ENCODE data around the gene CABS1. TPM values are rescaled to one million over a fixed set of nuclear protein-coding genes. Genes with fewer than 3 reads are reported as not detected.

Gene CABS1
- total and polyA plus RNA-seq, 3 donors from 2014 or later = 17.3 to 80.1 (median 66.2) TPM

DNA sequence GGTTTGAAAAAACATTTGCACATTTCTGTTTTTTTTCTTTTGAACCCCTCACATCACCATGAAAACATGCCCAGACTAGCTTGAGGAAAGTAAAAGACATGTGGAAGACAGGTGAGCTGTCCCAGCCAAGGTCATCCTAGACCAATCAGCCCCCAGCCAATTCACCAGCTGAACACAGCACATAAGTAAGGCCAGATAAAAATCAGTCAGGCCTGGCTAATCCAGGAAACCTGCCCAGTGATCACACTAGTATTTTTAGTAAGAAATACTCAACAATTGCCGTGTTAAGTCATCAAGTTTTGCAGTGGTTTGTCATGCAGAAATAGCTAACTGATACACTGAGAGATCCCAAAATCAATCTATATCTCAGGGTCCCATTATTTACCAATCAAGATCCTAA is 21.4 kb downstream of the CABS1 start:
- TF ChIP-seq POLR2A (IDR thresholded peaks at IDR 0.05) = no peak
- TF ChIP-seq, protein P1, sequence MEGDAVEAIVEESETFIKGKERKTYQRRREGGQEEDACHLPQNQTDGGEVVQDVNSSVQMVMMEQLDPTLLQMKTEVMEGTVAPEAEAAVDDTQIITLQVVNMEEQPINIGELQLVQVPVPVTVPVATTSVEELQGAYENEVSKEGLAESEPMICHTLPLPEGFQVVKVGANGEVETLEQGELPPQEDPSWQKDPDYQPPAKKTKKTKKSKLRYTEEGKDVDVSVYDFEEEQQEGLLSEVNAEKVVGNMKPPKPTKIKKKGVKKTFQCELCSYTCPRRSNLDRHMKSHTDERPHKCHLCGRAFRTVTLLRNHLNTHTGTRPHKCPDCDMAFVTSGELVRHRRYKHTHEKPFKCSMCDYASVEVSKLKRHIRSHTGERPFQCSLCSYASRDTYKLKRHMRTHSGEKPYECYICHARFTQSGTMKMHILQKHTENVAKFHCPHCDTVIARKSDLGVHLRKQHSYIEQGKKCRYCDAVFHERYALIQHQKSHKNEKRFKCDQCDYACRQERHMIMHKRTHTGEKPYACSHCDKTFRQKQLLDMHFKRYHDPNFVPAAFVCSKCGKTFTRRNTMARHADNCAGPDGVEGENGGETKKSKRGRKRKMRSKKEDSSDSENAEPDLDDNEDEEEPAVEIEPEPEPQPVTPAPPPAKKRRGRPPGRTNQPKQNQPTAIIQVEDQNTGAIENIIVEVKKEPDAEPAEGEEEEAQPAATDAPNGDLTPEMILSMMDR (IDR thresholded peaks at IDR 0.05) = no peak
- Histone ChIP-seq H3K27ac (no peak overlapping the region), H3K36me3 (ENCODE audit: low read depth, missing control alignments) (no peaks in the 10 kb centered on the region), H3K4me3 (no peak overlapping the region), H3K4me1 (no peaks in the 10 kb centered on the region), H3K27me3 (no peaks in the 10 kb centered on the region), H3K9me3 (no peaks in the 10 kb centered on the region)
- WGBS, 2 donors = 35 to 88% methylated on average over 1 of the region's 1 CpG
- intact Hi-C loops (cut with DNase I; ENCODE audit: low total_unique reads) = no loop called here
- DNase-seq = no peak

DNA sequence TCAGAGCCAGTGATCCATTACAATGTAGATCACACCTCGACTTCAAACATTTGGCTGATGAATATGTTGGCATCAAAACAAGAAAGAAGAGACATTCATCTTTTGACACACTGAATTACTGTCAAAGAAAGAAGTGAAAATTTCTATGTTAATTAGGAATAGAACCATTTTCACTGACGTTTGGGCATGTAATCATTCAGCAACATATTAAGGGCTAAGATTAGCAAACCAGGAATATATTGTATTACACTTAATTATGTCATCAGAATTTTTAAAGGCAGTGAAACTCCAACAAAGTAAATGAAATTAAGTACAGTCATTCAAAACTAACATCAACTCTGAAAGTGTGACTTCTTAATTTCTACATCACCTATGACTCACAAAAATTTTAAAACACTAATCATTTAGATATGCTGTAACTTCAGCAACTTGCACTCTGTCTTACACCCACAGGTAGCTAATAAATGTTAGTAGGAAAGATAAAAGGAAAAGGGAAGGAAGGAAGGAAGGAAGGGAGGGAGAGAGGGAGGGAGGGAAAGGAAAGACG is 24.4 kb downstream of the CABS1 start:
- WGBS, 2 donors = 62 to 74% methylated on average over 3 of the region's 3 CpGs
- Histone ChIP-seq H3K36me3 (ENCODE audit: low read depth, missing control alignments) (no peaks in the 10 kb centered on the region), H3K27ac (no peak overlapping the region), H3K9me3 (no peaks in the 10 kb centered on the region), H3K4me3 (no peak overlapping the region), H3K27me3 (no peaks in the 10 kb centered on the region), H3K4me1 (no peaks in the 10 kb centered on the region)
- intact Hi-C loops (cut with DNase I; ENCODE audit: low total_unique reads) = no loop called here
- no peak for DNase-seq
- TF ChIP-seq, protein P1 (IDR thresholded peaks at IDR 0.05) = no peak

DNA sequence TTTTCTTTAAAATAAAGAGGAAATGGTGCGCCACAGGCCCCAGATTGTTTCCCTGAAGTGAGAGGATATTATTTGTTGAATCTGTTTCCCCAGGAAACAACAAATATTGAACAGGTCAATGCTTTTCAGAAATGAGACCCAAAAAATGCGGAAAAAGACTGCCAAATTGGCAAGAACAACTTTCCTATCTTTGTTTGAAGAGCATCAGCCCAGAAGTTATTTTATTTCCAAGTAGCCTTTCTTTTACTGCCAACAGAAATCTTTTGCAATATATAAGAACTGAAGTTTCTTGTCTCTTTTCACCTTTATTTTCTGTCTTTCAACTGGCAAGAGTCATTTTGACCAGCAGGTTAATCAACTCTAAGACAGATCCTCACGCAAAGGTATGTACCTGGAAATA is 25.7 kb downstream of the CABS1 start, which contains the start of gene SMR3A:
TSS of gene SMR3A (plus strand) at position 301 of the 400 bp plus-strand sequence. CDS start 1,356 bp downstream, outside the sequence.
- TF ChIP-seq, protein P1 (IDR thresholded peaks at IDR 0.05) = no peak
- TF ChIP-seq POLR2A (IDR thresholded peaks at IDR 0.05) = no peak
- H3K4me3 ChIP-seq = no peak within 1 kb of the TSS
- no peak within 1 kb of the TSS for H3K27ac ChIP-seq
- 78 to 84% methylated on average over 3 of the region's 3 CpGs for WGBS, 2 donors
- intact Hi-C loops (cut with DNase I; ENCODE audit: low total_unique reads) = no loop called here
- no peaks in the 10 kb centered on the region for H3K27me3 ChIP-seq
- no peak for DNase-seq
- H3K4me1 ChIP-seq = no peaks in the 10 kb centered on the region
- no peaks in the 10 kb centered on the region for H3K36me3 ChIP-seq (ENCODE audit: low read depth, missing control alignments)
- H3K9me3 ChIP-seq = no peaks in the 10 kb centered on the region

DNA sequence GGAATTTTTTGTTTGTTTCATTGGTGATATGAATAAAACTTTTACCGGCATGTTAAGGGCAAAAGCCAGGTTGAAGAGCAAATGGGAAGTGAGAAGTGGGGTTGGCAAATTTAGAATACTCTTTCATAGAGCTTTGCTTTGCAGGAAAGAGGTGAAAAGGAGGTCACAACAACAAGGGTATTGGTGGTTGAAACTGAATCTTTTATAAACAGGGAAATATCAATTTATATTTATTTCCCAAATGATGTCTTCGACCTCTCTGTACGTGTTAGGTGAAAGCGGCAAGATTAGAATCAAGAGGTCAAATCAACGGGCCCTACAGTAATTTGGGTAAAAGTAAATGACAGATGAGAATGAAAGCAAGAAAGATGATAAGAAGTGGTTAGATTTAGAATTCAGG is 29.2 kb downstream of the CABS1 start:
- no peaks in the 10 kb centered on the region for H3K9me3 ChIP-seq
- intact Hi-C loops (cut with DNase I; ENCODE audit: low total_unique reads) = no loop called here
- no peaks in the 10 kb centered on the region for H3K27me3 ChIP-seq
- no peak overlapping the region for H3K4me3 ChIP-seq
- H3K4me1 ChIP-seq = no peaks in the 10 kb centered on the region
- TF ChIP-seq, protein P1 (IDR thresholded peaks at IDR 0.05) = no peak
- no peak for TF ChIP-seq POLR2A (IDR thresholded peaks at IDR 0.05)
- no peaks in the 10 kb centered on the region for H3K36me3 ChIP-seq (ENCODE audit: low read depth, missing control alignments)
- DNase-seq = no peak
- no peak overlapping the region for H3K27ac ChIP-seq
- WGBS, 2 donors = 71% methylated on average over 5 of the region's 5 CpGs

DNA sequence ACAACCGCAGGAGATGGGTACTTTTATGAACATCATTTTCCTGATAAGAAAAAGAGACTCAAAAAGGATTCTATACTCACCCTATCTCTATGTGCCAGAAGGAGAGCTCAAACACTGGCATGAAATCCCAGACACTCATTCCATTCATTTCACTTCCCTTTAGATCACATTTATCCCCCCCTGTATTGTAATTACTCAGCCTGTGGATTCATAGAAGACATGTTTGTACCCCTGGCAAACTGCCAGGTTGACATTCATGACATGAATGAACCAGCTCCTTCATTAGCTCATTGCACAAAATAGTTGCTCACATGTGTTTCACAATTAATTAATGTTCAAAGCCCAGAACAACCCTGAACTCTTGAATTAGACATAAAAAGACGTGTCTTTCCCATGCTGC is 30.7 kb downstream of the CABS1 start:
- Histone ChIP-seq H3K36me3 (ENCODE audit: low read depth, missing control alignments) (no peaks in the 10 kb centered on the region), H3K27ac (no peak overlapping the region), H3K9me3 (no peaks in the 10 kb centered on the region), H3K27me3 (no peaks in the 10 kb centered on the region), H3K4me3 (no peak overlapping the region), H3K4me1 (no peaks in the 10 kb centered on the region)
- no peak for DNase-seq
- TF ChIP-seq, protein P1 (IDR thresholded peaks at IDR 0.05) = no peak
- TF ChIP-seq POLR2A (IDR thresholded peaks at IDR 0.05) = no peak
- intact Hi-C loops (cut with DNase I; ENCODE audit: low total_unique reads) = no loop called here
- 39 to 49% methylated on average over 2 of the region's 2 CpGs for WGBS, 2 donors

Data from testis (tissue), 3 donors.